ENCODE data around the gene XIRP1.
"Not testable (repeated sequence)": the region's sequence is repeated elsewhere in the genome, so short reads cannot be mapped to it uniquely, and the experiment has no call there.

XIRP1 gene

GRCh38 chr3:39177708-39178332, 14.6 kb downstream of the XIRP1 start:
- peak; percentile 96 for DNase-seq (ENCODE audit: low read depth, low spot score)
- peak overlapping the region; percentile 46 for H3K4me3 ChIP-seq (ENCODE audit: low read depth, low read length)
- in situ Hi-C loops (cut with HindIII; ENCODE audit: low sequenced_read_pairs) = no loop called here
- no peak for TF ChIP-seq CTCF (IDR thresholded peaks at IDR 0.05; ENCODE audit: low read depth, low read length)

- no peak for TF ChIP-seq CTCF (IDR thresholded peaks at IDR 0.05; ENCODE audit: low read depth, low read length)
- no peak overlapping the region for H3K4me3 ChIP-seq (ENCODE audit: low read depth, low read length)
- DNase-seq (ENCODE audit: low read depth, low spot score) = no peak
- in situ Hi-C loops (cut with HindIII; ENCODE audit: low sequenced_read_pairs) = no loop called here
These were observed 16.2 kb downstream of the XIRP1 start for GRCh38 chr3:39176025-39176714.

GRCh38 chr3:39173318-39174125, 18.9 kb downstream of the XIRP1 start:
- no peak for DNase-seq (ENCODE audit: low read depth, low spot score)
- H3K4me3 ChIP-seq (ENCODE audit: low read depth, low read length) = no peak overlapping the region
- in situ Hi-C loops (cut with HindIII; ENCODE audit: low sequenced_read_pairs) = no loop called here
- no peak for TF ChIP-seq CTCF (IDR thresholded peaks at IDR 0.05; ENCODE audit: low read depth, low read length)

- H3K4me3 ChIP-seq (ENCODE audit: low read depth, low read length) = no peak overlapping the region
- in situ Hi-C loops (cut with HindIII; ENCODE audit: low sequenced_read_pairs) = no loop called here
- no peak for DNase-seq (ENCODE audit: low read depth, low spot score)
- TF ChIP-seq CTCF (IDR thresholded peaks at IDR 0.05; ENCODE audit: low read depth, low read length) = no peak
These were observed 20.5 kb downstream of the XIRP1 start for GRCh38 chr3:39171860-39172259.

- DNase-seq (ENCODE audit: low read depth, low spot score); in situ Hi-C loops (cut with HindIII; ENCODE audit: low sequenced_read_pairs): not testable (repeated sequence)
These were observed 21.5 kb downstream of the XIRP1 start for GRCh38 chr3:39170877-39171276.

GRCh38 chr3:39170461-39170860, 21.9 kb downstream of the XIRP1 start:
- no peak for DNase-seq (ENCODE audit: low read depth, low spot score)
- no peak for TF ChIP-seq CTCF (IDR thresholded peaks at IDR 0.05; ENCODE audit: low read depth, low read length)
- in situ Hi-C loops (cut with HindIII; ENCODE audit: low sequenced_read_pairs) = no loop called here
- no peak overlapping the region for H3K4me3 ChIP-seq (ENCODE audit: low read depth, low read length)

More at GRCh38 chr3:39170877-39171276, 21.5 kb downstream of the XIRP1 start:
- not testable (repeated sequence) for H3K4me3 ChIP-seq (ENCODE audit: low read depth, low read length)

- no peak for DNase-seq (ENCODE audit: low read depth, low spot score)
- TF ChIP-seq CTCF (IDR thresholded peaks at IDR 0.05; ENCODE audit: low read depth, low read length) = no peak
- no peak overlapping the region for H3K4me3 ChIP-seq (ENCODE audit: low read depth, low read length)
- in situ Hi-C loops (cut with HindIII; ENCODE audit: low sequenced_read_pairs) = no loop called here
These were observed 22.7 kb downstream of the XIRP1 start for GRCh38 chr3:39169712-39170111.
